SKM-1 treated with dmso at 0.1 percent for 144 hours (cell line): ENCODE results near the gene GBX2.

Experiments
- DNase-seq: peaks from one replicate; lab custom pipeline; 2025; ENCODE audit not compliant: unreplicated experiment; lab: John Stamatoyannopoulos, UW

The GBX2 gene

DNA sequence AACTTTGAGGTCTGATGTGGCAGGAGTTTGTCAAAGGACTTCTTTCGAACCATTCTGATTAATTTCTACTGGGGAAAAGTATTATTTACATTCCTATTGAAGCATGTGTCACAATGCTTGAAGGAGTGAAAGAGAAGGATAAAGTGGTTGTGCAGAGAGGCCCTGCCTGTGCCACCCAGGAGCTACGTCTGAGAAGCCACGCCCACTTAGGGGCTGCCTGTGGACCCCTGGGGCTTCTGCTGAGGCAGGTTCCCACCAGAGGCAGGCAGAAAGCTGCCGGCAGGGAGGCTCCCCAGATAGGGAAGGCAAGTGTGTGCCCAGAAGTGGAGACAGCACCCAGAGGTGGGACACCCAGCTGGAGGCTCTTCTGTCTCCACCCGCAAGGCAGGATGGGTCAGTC, 47.4 kb downstream of the GBX2 start:
- DNase-seq: no peak

DNA sequence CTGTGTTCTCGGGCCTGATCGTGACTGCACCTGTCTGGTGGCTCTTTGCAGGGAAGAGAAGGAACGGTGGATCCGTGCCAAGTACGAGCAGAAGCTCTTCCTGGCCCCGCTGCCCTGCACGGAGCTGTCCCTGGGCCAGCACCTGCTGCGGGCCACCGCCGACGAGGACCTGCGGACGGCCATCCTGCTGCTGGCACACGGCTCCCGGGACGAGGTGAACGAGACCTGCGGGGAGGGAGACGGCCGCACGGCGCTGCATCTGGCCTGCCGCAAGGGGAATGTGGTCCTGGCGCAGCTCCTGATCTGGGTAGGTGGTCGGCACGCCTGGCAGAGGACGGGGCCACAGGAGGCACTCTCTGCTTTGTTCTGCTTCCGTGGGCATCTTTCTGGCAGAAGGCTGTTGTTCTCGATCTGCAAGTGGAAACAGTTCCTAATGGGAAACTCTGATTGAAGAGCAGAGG, 48.0 kb downstream of the GBX2 start:
- DNase-seq: no peak

DNA sequence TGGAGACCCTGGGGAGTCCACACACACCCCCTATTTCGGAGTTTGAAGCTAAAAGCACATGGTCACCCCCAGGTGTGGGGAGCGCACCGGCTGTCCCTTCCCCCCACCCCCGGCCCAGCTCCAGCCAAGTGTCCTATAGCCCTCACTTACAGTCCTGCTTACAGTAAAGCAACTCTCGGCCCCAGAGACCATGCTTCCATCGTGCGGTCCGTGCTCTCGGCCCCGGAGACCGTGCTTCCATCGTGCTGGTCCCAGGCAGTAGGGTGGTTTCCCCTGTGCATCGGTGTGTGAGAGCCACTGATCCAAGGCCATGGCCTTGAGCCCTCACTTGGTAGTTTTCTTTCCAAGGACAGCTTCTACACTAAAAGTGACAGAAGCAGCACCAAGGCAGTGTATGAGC, 48.7 kb downstream of the GBX2 start:
- DNase-seq: no peak

DNA sequence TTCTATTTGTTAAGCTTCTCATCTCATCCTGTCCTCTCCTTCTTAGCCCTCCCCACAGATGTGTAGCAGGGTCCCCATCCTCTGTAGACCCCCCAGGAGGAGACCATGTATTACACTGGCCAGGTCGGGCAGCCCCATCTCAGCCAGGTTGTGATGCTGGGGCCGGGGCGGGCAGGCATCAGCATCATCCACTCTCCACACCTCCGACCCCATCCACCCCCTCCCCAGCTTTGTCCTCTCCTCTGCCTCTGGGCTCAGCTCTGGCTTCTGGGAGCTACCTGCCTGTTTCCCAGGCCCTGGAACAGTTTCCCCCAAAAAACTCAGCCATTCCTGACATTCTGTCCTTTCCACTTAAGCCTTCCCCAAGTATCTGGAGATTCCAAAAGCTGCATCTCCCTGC, 49.2 kb downstream of the GBX2 start:
- no peak for DNase-seq

DNA sequence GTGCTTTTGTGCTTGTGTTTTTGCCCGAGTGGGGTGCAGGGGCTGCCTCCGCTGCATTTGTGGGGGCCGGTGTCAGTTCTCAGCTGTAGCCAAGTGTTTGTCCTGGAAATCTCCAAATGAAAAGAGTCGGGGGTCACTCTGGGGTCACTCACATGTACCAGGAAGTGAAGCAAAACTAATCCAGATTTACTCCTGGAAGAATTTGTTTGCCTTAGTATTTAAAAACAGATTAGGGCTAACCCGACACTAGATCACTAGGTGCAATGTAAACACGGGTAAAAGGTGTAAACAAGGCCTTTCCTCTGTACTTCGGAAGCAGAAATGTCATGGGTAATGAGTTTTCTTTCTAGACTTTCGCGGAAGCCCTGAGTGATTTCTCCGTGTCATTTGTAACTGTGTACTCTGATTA, 50.3 kb downstream of the GBX2 start:
- no peak for DNase-seq

DNA sequence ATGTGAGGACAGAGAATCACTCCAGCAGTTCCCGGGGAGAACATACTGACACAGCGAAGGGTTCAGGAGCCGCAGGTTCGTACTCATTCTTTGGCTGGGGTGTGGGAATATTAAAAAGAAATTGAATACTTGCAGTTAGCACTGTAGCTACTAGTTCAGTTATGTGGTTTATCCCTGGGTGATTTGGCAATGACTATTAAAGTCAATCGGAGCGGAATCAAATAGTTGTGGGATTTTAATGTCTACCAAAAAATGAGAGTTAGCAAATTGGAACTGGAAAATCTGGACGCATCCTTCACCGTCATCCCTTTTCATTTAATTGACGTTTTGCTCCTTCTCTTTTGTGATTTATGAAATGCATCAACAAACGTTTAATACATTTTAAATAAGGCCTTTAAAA, 50.8 kb downstream of the GBX2 start:
- DNase-seq: no peak
